Osteoblast (primary cell): ENCODE measurements around the gene TAF3. TPM values are rescaled to one million over a fixed set of nuclear protein-coding genes. Genes with fewer than 3 reads are reported as not detected.

Source experiments
- DNase-seq: peaks from one replicate; pipeline ENCODE4 v3.0.0; 2011; ENCODE audit warnings: low spot score, mixed read lengths; ENCODE audit not compliant: insufficient read length; ENCODE audit errors: missing footprints
- H2AFZ ChIP-seq: 2 replicates; pipeline ENCODE4 v1.6.0; 2011; ENCODE audit warnings: mild to moderate bottlenecking, low read length
- H3K27ac ChIP-seq: 2 replicates; pipeline ENCODE4 v1.5.1; 2011; ENCODE audit warnings: mild to moderate bottlenecking, low read depth, low read length, moderate library complexity
- H3K27me3 ChIP-seq: 2 replicates; pipeline ENCODE4 v1.6.0; 2012; ENCODE audit warnings: mild to moderate bottlenecking, control low read depth, inconsistent platforms, low read length, moderate library complexity; ENCODE audit not compliant: insufficient read depth
- H3K36me3 ChIP-seq: 2 replicates; pipeline ENCODE4 v1.5.1; 2011; ENCODE audit warnings: mild to moderate bottlenecking, low read length, control low read depth, moderate library complexity; ENCODE audit not compliant: insufficient read depth
- H3K4me1 ChIP-seq: 2 replicates; pipeline ENCODE4 v1.5.1; 2011; ENCODE audit warnings: mild to moderate bottlenecking, low read length, control low read depth, moderate library complexity; ENCODE audit not compliant: insufficient read depth
- H3K4me2 ChIP-seq: 2 replicates; pipeline ENCODE4 v1.6.0; 2011; ENCODE audit warnings: mild to moderate bottlenecking, low read length; ENCODE audit not compliant: insufficient read depth
- H3K4me3 ChIP-seq: fragments of 200-600 bp; sonication (generic); 3 replicates; pipeline ENCODE4 v1.5.1; 2012; ENCODE audit warnings: mild to moderate bottlenecking, low read length, inconsistent platforms; ENCODE audit not compliant: insufficient read depth
- H3K79me2 ChIP-seq: 2 replicates; pipeline ENCODE4 v1.6.0; 2012; ENCODE audit warnings: mild to moderate bottlenecking, low read length, control low read depth, inconsistent platforms; ENCODE audit not compliant: insufficient read depth
- H3K9me3 ChIP-seq: 2 replicates; pipeline ENCODE4 v1.5.1; 2011; ENCODE audit warnings: low read depth, low read length, control low read depth
- H4K20me1 ChIP-seq: 2 replicates; pipeline ENCODE4 v1.6.0; 2012; ENCODE audit warnings: mild to moderate bottlenecking, low read length, control low read depth; ENCODE audit not compliant: insufficient read depth
- total RNA-seq: library from RNA; depleted of rRNA; stranded (reverse); fragments of >200 nt; gene quantifications from 2 replicates; pipeline ENCODE4 v1.2.3, GENCODE V29; 2012
- TF ChIP-seq, protein P1 (sequence below): IDR thresholded peaks from 2 replicates; pipeline ENCODE4 v1.5.1; 2011; ENCODE audit warnings: mild to moderate bottlenecking, low read depth, low read length, moderate library complexity; ENCODE audit errors: extremely low read depth

The TAF3 gene
- total RNA-seq, 1 donor, result 2.2 TPM

DNA sequence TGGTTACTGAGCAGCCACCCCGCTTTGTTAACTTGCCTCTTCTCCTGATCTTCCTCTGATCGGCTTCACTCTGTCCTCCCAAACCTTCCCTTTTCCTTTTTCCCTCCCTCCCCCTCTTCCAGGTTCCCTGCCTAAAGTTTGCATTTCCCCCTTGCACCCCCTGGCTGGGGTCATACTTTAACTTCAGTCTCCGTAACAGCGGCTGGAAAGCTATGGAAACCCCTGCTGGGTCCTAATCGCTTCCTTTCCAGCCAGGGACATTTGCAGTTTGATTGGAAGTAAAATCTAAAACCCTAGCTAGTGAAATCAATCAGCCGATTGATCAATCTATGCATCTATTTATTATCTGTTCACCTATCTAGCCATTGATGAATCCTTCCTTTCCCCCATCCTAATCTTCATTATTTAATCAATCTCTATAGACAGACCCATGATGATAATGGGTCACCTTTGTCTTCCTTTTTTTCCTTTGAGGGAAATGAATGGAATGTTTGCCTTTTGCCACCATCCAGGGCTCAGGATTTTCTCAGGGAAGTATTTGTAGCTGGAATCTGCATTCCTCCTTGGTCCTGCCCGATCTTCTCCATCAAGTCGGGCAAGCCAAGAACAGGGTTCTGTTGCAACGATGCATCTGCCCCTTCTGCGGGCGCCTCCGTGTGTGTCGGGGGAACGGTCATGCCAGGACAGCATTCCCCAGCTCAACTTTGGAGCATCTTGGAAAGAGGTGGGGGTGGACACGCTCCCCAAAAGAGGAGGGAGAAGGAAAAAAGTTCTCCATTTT lies 245.0 kb downstream of the TAF3 start:
- Histone ChIP-seq H3K9me3 (no peaks in the 10 kb centered on the region), H4K20me1 (no peaks in the 10 kb centered on the region), H3K27me3 (peaks cover 32% of the 10 kb centered on the region), H3K4me3 (no peak overlapping the region), H3K4me1 (no peaks in the 10 kb centered on the region), H3K4me2 (no peak overlapping the region), H3K79me2 (no peaks in the 10 kb centered on the region), H3K36me3 (no peaks in the 10 kb centered on the region), H2AFZ (no peak overlapping the region), H3K27ac (no peak overlapping the region)
- TF ChIP-seq, protein P1, sequence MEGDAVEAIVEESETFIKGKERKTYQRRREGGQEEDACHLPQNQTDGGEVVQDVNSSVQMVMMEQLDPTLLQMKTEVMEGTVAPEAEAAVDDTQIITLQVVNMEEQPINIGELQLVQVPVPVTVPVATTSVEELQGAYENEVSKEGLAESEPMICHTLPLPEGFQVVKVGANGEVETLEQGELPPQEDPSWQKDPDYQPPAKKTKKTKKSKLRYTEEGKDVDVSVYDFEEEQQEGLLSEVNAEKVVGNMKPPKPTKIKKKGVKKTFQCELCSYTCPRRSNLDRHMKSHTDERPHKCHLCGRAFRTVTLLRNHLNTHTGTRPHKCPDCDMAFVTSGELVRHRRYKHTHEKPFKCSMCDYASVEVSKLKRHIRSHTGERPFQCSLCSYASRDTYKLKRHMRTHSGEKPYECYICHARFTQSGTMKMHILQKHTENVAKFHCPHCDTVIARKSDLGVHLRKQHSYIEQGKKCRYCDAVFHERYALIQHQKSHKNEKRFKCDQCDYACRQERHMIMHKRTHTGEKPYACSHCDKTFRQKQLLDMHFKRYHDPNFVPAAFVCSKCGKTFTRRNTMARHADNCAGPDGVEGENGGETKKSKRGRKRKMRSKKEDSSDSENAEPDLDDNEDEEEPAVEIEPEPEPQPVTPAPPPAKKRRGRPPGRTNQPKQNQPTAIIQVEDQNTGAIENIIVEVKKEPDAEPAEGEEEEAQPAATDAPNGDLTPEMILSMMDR, result no peak
- peak; percentile 57 for DNase-seq

- H4K20me1 ChIP-seq, result no peaks in the 10 kb centered on the region
- no peaks in the 10 kb centered on the region for H3K79me2 ChIP-seq
- H3K36me3 ChIP-seq, result no peaks in the 10 kb centered on the region
- peaks cover 32% of the 10 kb centered on the region for H3K27me3 ChIP-seq
- H3K4me1 ChIP-seq, result no peaks in the 10 kb centered on the region
- TF ChIP-seq, protein P1, result no peak
- no peaks in the 10 kb centered on the region for H3K9me3 ChIP-seq
- no peak overlapping the region for H3K4me3 ChIP-seq
- H3K4me2 ChIP-seq, result no peak overlapping the region
- H2AFZ ChIP-seq, result no peak overlapping the region
- DNase-seq, result no peak
- H3K27ac ChIP-seq, result no peak overlapping the region
Observed at GRCh38 chr10:8063935-8064334, 245.6 kb downstream of the TAF3 start.

- Histone ChIP-seq H3K36me3 (no peaks in the 10 kb centered on the region), H3K4me3 (no peak overlapping the region), H3K9me3 (no peaks in the 10 kb centered on the region), H2AFZ (no peak overlapping the region), H4K20me1 (no peaks in the 10 kb centered on the region), H3K4me1 (no peaks in the 10 kb centered on the region), H3K4me2 (no peak overlapping the region), H3K79me2 (no peaks in the 10 kb centered on the region), H3K27me3 (peaks cover 29% of the 10 kb centered on the region), H3K27ac (no peak overlapping the region)
- DNase-seq, result peak; percentile 38
- TF ChIP-seq, protein P1, result no peak
Observed at GRCh38 chr10:8064436-8064835, 246.1 kb downstream of the TAF3 start.

DNA sequence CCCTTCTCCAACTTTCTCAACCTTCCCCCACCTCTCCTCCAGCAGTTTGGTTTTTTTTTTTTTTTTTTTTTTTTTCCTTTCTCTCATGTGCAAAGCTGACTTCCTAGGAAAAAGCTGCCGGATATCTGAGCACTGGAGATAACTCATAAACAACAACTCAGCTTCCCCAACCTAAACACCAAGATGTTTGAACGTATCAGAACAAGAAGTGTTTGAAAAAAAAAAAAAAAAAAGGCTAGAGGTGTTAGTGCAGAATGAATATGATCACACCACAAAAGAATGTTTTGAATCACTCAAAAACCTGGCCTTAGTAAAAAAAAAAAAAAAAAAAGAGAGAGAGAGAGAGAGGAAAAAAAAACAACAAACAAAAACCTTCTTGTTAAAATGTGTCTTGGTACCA lies 247.3 kb downstream of the TAF3 start:
- H3K79me2 ChIP-seq, result no peaks in the 10 kb centered on the region
- H3K4me1 ChIP-seq, result no peaks in the 10 kb centered on the region
- DNase-seq, result no peak
- TF ChIP-seq, protein P1, result no peak
- H3K36me3 ChIP-seq, result no peaks in the 10 kb centered on the region
- H3K9me3 ChIP-seq, result no peaks in the 10 kb centered on the region
- H3K4me2 ChIP-seq, result no peak overlapping the region
- H3K27me3 ChIP-seq, result peaks cover 20% of the 10 kb centered on the region
- no peak overlapping the region for H2AFZ ChIP-seq
- H4K20me1 ChIP-seq, result no peaks in the 10 kb centered on the region
- H3K27ac ChIP-seq, result no peak overlapping the region
- no peak overlapping the region for H3K4me3 ChIP-seq
